Natural killer cell (primary cell): ENCODE results near the gene PIK3CD. TPM values are rescaled to one million over a fixed set of nuclear protein-coding genes. Genes with fewer than 3 reads are reported as not detected.

Source experiments
- ATAC-seq, 3 donors: fragments of 150-1000 bp in 2 of 3; fragments of 200-7000 bp in 1 of 3; cut with Tn5 transposase; 1 replicate in 1 of 3; 2 replicates in 2 of 3; pipeline ENCODE4 v1.10.0; 2021; ENCODE audit warnings: mild to moderate bottlenecking in 2 of 3, moderate library complexity in 2 of 3
- DNase-seq, 2 donors: peaks; one replicate each; pipeline versions ENCODE4 v3.0.0 to v3.0.0-alpha.2; 2013 to 2021; ENCODE audit warnings: mixed read lengths in 1 of 2
- H3K27ac ChIP-seq: one replicate; pipeline ENCODE4 v1.5.1; 2013; ENCODE audit warnings: mild to moderate bottlenecking, low read length
- H3K27me3 ChIP-seq: one replicate; pipeline ENCODE4 v1.6.1; 2013; ENCODE audit warnings: low read length; ENCODE audit not compliant: control insufficient read depth, insufficient read depth
- H3K36me3 ChIP-seq: one replicate; pipeline ENCODE4 v1.6.1; 2013; ENCODE audit warnings: low read length; ENCODE audit not compliant: control insufficient read depth, insufficient read depth
- H3K4me1 ChIP-seq: one replicate; pipeline ENCODE4 v1.6.1; 2013; ENCODE audit warnings: low read length; ENCODE audit not compliant: control insufficient read depth, insufficient read depth
- H3K4me3 ChIP-seq: one replicate; pipeline ENCODE4 v1.5.1; 2013; ENCODE audit warnings: low read length
- H3K9me3 ChIP-seq: one replicate; pipeline ENCODE4 v1.6.1; 2013; ENCODE audit warnings: low read length; ENCODE audit not compliant: control insufficient read depth, insufficient read depth
- H3K27ac Mint-ChIP-seq, 2 donors: one replicate each; pipeline ENCODE4 v1.8.0; 2022; ENCODE audit warnings: mild to moderate bottlenecking in 2 of 2, mixed read lengths in 2 of 2, moderate library complexity in 1 of 2
- H3K27me3 Mint-ChIP-seq, 2 donors: one replicate each; pipeline ENCODE4 v1.8.0; 2022; ENCODE audit warnings: low read depth in 2 of 2, mixed read lengths in 2 of 2
- H3K36me3 Mint-ChIP-seq: one replicate; pipeline ENCODE4 v1.8.0; 2022; ENCODE audit warnings: mixed read lengths
- H3K4me1 Mint-ChIP-seq, 2 donors: one replicate each; pipeline ENCODE4 v1.8.0; 2022; ENCODE audit warnings: mixed read lengths in 2 of 2
- H3K4me3 Mint-ChIP-seq: one replicate; pipeline ENCODE4 v1.8.0; 2022; ENCODE audit warnings: mild to moderate bottlenecking, moderate library complexity, mixed read lengths
- H3K9me3 Mint-ChIP-seq, 2 donors: one replicate each; pipeline ENCODE4 v1.8.0; 2022; ENCODE audit warnings: mixed read lengths in 2 of 2
- CTCF ChIP-seq: fragments of 200-600 bp; IDR thresholded peaks from one replicate; pipeline ENCODE4 v1.8.0; 2022; ENCODE audit warnings: antibody characterized with exemption
- WGBS: methylation state at CpG from one replicate; pipeline ENCODE4 v1.1.7; 2013; ENCODE audit warnings: missing lambda C conversion rate; ENCODE audit not compliant: insufficient coverage; 5-methylcytosine and 5-hydroxymethylcytosine counted together
- intact Hi-C: fragments of 100-400 bp; cut with micrococcal nuclease; formaldehyde crosslinking; loops from one replicate; pipeline ENCODE4 v1.14.2; 2022
- total RNA-seq, 4 donors: library from RNA; stranded (reverse); fragments of 120-200 nt in 1 of 4; gene quantifications; one replicate each; pipeline versions ENCODE4 v1.2.3 to v1.2.4, GENCODE V29; 2013 to 2022

The PIK3CD gene
- total RNA-seq, 3 donors from 2014 or later (not counting 1 experiment from before 2014, with no cell fraction given): 171 to 240 (median 198) TPM

DNA sequence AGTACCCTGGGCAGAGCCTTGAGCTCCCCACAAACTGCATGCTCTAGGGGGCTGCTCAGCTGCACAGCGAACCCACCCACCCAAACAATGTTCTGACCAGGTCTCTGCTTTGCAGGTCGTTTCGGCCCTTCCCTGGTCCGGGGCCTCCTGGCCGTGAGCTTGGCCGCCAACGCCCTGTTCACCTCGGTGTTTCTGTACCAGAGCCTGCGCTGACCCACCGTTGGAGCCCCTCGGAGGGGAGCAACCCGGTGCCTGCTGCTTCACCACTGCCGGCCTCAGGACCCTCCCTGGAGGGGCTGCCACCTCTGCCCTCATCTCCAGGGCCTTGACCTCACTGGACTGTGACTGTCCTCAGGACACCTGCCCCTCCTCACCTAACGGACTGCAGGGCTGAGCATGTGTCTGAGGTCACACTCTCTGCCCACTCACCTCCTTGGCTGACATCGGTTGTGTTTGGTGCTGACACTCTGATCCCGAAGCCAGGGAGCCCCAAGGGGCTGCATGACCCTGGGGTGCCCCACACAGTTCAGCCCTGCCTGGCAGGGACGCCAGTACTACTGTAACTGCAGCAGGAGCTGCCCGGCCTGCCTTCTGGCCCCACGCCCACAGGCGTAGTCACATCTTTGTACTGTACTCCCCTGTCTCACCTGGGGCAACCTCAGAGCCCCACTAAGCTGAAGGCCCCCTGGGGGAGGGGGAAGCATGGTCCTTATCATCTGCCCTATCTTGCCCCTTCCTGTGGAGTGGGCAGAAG lies 38.5 kb upstream of the PIK3CD start:
- no peak overlapping the region for H3K4me3 Mint-ChIP-seq
- H3K9me3 ChIP-seq: no peaks in the 10 kb centered on the region
- intact Hi-C loops: no loop called here
- 93% methylated on average over 20 of the region's 20 CpGs for WGBS
- no peak overlapping the region for H3K4me3 ChIP-seq
- H3K36me3 ChIP-seq: peaks cover 7% of the 10 kb centered on the region
- peaks cover 7% of the 10 kb centered on the region for H3K4me1 ChIP-seq
- H3K36me3 Mint-ChIP-seq: no peaks in the 10 kb centered on the region
- TF ChIP-seq CTCF: no peak
- no peaks in the 10 kb centered on the region for H3K9me3 Mint-ChIP-seq
- H3K27me3 Mint-ChIP-seq: no peaks in the 10 kb centered on the region
- H3K4me1 Mint-ChIP-seq: no peaks in the 10 kb centered on the region
- DNase-seq: no peak
- H3K27ac Mint-ChIP-seq: no peak overlapping the region
- no peak for ATAC-seq
- H3K27me3 ChIP-seq: no peaks in the 10 kb centered on the region
- no peak overlapping the region for H3K27ac ChIP-seq

GRCh38 chr1:9613625-9614299 lies 37.8 kb upstream of the PIK3CD start:
- WGBS: 96% methylated on average over 16 of the region's 17 CpGs
- Mint-ChIP-seq H3K9me3 (no peaks in the 10 kb centered on the region), H3K27me3 (peaks cover 0 to under 1% of the 10 kb centered on the region in 2 donors), H3K4me3 (no peak overlapping the region), H3K27ac (no peak overlapping the region), H3K4me1 (no peaks in the 10 kb centered on the region), H3K36me3 (no peaks in the 10 kb centered on the region)
- TF ChIP-seq CTCF: no peak
- peaks cover 7% of the 10 kb centered on the region for H3K4me1 ChIP-seq
- ATAC-seq (no peak), DNase-seq (no peak)
- H3K9me3 ChIP-seq: no peaks in the 10 kb centered on the region
- peaks cover 7% of the 10 kb centered on the region for H3K36me3 ChIP-seq
- H3K27me3 ChIP-seq: no peaks in the 10 kb centered on the region
- intact Hi-C loops: no loop called here
- no peak overlapping the region for H3K4me3 ChIP-seq
- no peak overlapping the region for H3K27ac ChIP-seq

DNA sequence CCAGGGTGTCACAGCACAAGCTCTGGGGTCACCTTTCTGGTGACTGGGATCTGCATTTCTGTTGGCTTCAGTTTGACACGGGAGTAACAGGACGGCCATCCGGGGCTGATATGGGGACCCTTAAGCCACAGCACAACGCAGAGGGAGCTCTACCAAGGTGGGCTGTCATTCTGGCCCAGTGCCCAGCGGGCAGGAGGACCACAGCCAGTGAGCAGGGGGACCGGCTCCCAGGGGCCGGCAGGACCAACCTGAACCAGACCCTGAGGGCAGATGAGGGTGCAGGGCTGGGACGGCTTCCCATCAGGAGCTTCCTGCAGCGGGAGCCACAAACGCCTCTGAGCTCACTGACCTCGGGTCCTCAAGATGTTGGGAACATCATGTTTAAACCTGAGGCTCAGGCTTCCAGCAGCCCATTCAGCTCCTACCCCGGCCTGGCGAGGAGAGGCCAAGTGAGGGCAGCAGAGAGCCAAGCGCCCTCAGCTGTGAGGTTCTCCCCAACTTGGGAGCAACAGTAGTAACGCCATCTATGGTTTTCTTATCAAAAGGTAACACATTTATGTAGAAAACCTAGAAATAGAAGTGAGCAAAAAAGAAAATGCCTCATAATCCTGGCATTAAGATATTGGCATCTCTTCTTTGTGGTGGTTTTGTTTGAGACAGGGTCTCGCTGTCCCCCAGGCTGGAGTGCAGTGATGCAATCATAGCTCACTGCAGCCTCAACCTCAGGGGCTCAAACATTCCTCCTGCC lies 36.0 kb upstream of the PIK3CD start:
- H3K27me3 Mint-ChIP-seq: peaks cover 0 to 6% of the 10 kb centered on the region in 2 donors
- no peaks in the 10 kb centered on the region for H3K9me3 Mint-ChIP-seq
- H3K36me3 Mint-ChIP-seq: no peaks in the 10 kb centered on the region
- peak; percentile 52 for TF ChIP-seq CTCF
- H3K4me3 Mint-ChIP-seq: no peak overlapping the region
- WGBS: 50% methylated on average over 16 of the region's 16 CpGs
- H3K9me3 ChIP-seq: no peaks in the 10 kb centered on the region
- peaks cover 4% of the 10 kb centered on the region for H3K36me3 ChIP-seq
- H3K27ac ChIP-seq: no peak overlapping the region
- H3K27me3 ChIP-seq: no peaks in the 10 kb centered on the region
- no peaks in the 10 kb centered on the region for H3K4me1 Mint-ChIP-seq
- H3K4me1 ChIP-seq: peaks cover 7% of the 10 kb centered on the region
- peak; percentile 52 to 87 (median 82) for ATAC-seq
- H3K4me3 ChIP-seq: no peak overlapping the region
- intact Hi-C loops: no loop called here
- peak; percentile 40 to 74 for DNase-seq
- no peak overlapping the region for H3K27ac Mint-ChIP-seq
